Astrocyte (in vitro differentiated cells and primary cell): ENCODE data around the gene PALB2. TPM values are rescaled to one million over a fixed set of nuclear protein-coding genes. Genes with fewer than 3 reads are reported as not detected.

Experiments
- DNase-seq: peaks from one replicate; pipeline ENCODE4 v3.0.0-alpha.2; 2010; ENCODE audit warnings: low read depth
- FAIRE-seq: peaks from 2 replicates; lab custom pipeline; 2011; peaks lifted over from hg19 to GRCh38; lab: Jason Lieb, UNC
- H2AFZ ChIP-seq: 2 replicates; pipeline ENCODE4 v1.6.0; 2012; ENCODE audit warnings: low read depth, low read length, inconsistent platforms
- H3K27ac ChIP-seq: 2 replicates; pipeline ENCODE4 v1.5.1; 2011; ENCODE audit warnings: low read depth, low read length, inconsistent platforms
- H3K27me3 ChIP-seq: 2 replicates; pipeline ENCODE4 v1.6.0; 2011; ENCODE audit warnings: low read length, inconsistent platforms; ENCODE audit not compliant: insufficient read depth
- H3K36me3 ChIP-seq: 2 replicates; pipeline ENCODE4 v1.5.1; 2011; ENCODE audit warnings: low read length, inconsistent platforms; ENCODE audit not compliant: insufficient read depth
- H3K4me1 ChIP-seq: 2 replicates; pipeline ENCODE4 v1.5.1; 2011; ENCODE audit warnings: low read length, inconsistent platforms; ENCODE audit not compliant: insufficient read depth
- H3K4me2 ChIP-seq: 2 replicates; pipeline ENCODE4 v1.6.0; 2012; ENCODE audit warnings: low read length, inconsistent platforms
- H3K4me3 ChIP-seq: 2 replicates; pipeline ENCODE4 v1.5.1; 2011; ENCODE audit warnings: low read depth, mild to moderate bottlenecking, low read length, inconsistent platforms; ENCODE audit not compliant: insufficient read depth
- H3K79me2 ChIP-seq: 2 replicates; pipeline ENCODE4 v1.6.0; 2012; ENCODE audit warnings: mild to moderate bottlenecking, low read length, inconsistent platforms; ENCODE audit not compliant: insufficient read depth
- H3K9ac ChIP-seq: 2 replicates; pipeline ENCODE4 v1.6.0; 2012; ENCODE audit warnings: mild to moderate bottlenecking, low read length, inconsistent platforms
- H3K9me3 ChIP-seq: 2 replicates; pipeline ENCODE4 v1.5.1; 2012; ENCODE audit warnings: low read depth, mild to moderate bottlenecking, low read length, inconsistent platforms; ENCODE audit not compliant: insufficient read depth
- H4K20me1 ChIP-seq: 2 replicates; pipeline ENCODE4 v1.6.0; 2012; ENCODE audit warnings: low read length, inconsistent platforms; ENCODE audit not compliant: insufficient read depth
- H3K27ac Mint-ChIP-seq: one replicate; pipeline ENCODE4 v1.8.0; 2021; ENCODE audit warnings: mild to moderate bottlenecking, mixed read lengths; ENCODE audit not compliant: unreplicated experiment
- H3K27me3 Mint-ChIP-seq: one replicate; pipeline ENCODE4 v1.8.0; 2021; ENCODE audit warnings: low read depth, mixed read lengths; ENCODE audit not compliant: unreplicated experiment
- H3K36me3 Mint-ChIP-seq: one replicate; pipeline ENCODE4 v1.8.0; 2021; ENCODE audit warnings: low read depth, mixed read lengths; ENCODE audit not compliant: unreplicated experiment
- H3K4me1 Mint-ChIP-seq: one replicate; pipeline ENCODE4 v1.8.0; 2021; ENCODE audit warnings: low read depth, mixed read lengths; ENCODE audit not compliant: unreplicated experiment
- H3K4me3 Mint-ChIP-seq: one replicate; pipeline ENCODE4 v1.8.0; 2021; ENCODE audit warnings: mild to moderate bottlenecking, moderate library complexity, mixed read lengths; ENCODE audit not compliant: unreplicated experiment
- H3K9me3 Mint-ChIP-seq: one replicate; pipeline ENCODE4 v1.8.0; 2021; ENCODE audit warnings: mild to moderate bottlenecking, mixed read lengths; ENCODE audit not compliant: unreplicated experiment
- EZH2 ChIP-seq: IDR thresholded peaks from 2 replicates; pipeline ENCODE4 v1.6.1; 2012; ENCODE audit warnings: mild to moderate bottlenecking, low read length, inconsistent platforms; ENCODE audit not compliant: insufficient read depth
- total RNA-seq: library from RNA; stranded (reverse); gene quantifications from 2 replicates; pipeline ENCODE4 v1.2.1, GENCODE V29; 2021
- TF ChIP-seq, protein P1 (sequence below): IDR thresholded peaks from 2 replicates; pipeline ENCODE4 v1.5.1; 2011; ENCODE audit warnings: low read depth, mild to moderate bottlenecking, inconsistent platforms, low read length, moderate library complexity; ENCODE audit not compliant: insufficient read depth

PALB2 gene
- total RNA-seq, 1 donor from 2014 or later, result 12.8 TPM

DNA sequence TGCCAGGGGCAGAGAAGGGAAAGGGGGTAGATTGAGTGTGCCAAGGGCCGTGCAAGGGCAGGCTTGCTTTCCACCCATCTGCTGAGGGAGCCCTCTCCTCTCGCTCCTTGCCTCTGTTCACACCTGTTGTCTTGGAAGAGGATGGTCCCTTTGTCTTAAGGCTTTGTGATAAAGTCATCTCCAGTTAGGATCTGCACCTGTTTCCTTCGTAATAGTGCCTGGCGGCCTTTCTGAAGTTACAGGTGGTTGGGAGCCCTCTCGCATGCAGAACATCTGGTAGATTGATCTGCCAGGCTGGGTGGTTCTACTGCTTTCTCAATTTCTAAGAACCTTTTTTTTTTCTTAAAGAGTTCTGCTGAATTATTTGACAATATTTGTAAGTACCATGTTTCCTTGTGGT lies 67.3 kb downstream of the PALB2 start:
- Mint-ChIP-seq H3K27ac (no peak overlapping the region), H3K27me3 (no peaks in the 10 kb centered on the region), H3K36me3 (peaks cover 13% of the 10 kb centered on the region), H3K4me1 (no peaks in the 10 kb centered on the region), H3K4me3 (no peak overlapping the region), H3K9me3 (no peaks in the 10 kb centered on the region)
- no peak overlapping the region for H3K9ac ChIP-seq
- peaks cover 33% of the 10 kb centered on the region for H3K36me3 ChIP-seq
- no peak overlapping the region for H3K4me3 ChIP-seq
- H4K20me1 ChIP-seq, result peaks cover 52% of the 10 kb centered on the region
- FAIRE-seq (no peak), DNase-seq (no peak)
- H3K4me2 ChIP-seq, result no peak overlapping the region
- no peaks in the 10 kb centered on the region for H3K9me3 ChIP-seq
- no peaks in the 10 kb centered on the region for H3K27me3 ChIP-seq
- H3K4me1 ChIP-seq, result no peaks in the 10 kb centered on the region
- H3K79me2 ChIP-seq, result peaks cover 1% of the 10 kb centered on the region
- H3K27ac ChIP-seq, result no peak overlapping the region
- no peak for TF ChIP-seq EZH2
- TF ChIP-seq, protein P1, sequence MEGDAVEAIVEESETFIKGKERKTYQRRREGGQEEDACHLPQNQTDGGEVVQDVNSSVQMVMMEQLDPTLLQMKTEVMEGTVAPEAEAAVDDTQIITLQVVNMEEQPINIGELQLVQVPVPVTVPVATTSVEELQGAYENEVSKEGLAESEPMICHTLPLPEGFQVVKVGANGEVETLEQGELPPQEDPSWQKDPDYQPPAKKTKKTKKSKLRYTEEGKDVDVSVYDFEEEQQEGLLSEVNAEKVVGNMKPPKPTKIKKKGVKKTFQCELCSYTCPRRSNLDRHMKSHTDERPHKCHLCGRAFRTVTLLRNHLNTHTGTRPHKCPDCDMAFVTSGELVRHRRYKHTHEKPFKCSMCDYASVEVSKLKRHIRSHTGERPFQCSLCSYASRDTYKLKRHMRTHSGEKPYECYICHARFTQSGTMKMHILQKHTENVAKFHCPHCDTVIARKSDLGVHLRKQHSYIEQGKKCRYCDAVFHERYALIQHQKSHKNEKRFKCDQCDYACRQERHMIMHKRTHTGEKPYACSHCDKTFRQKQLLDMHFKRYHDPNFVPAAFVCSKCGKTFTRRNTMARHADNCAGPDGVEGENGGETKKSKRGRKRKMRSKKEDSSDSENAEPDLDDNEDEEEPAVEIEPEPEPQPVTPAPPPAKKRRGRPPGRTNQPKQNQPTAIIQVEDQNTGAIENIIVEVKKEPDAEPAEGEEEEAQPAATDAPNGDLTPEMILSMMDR, result no peak
- H2AFZ ChIP-seq, result no peak overlapping the region

GRCh38 chr16:23572394-23572793 lies 68.7 kb downstream of the PALB2 start:
- Mint-ChIP-seq H3K27me3 (no peaks in the 10 kb centered on the region), H3K27ac (peak overlapping the region; percentile 28), H3K4me3 (no peak overlapping the region), H3K4me1 (no peaks in the 10 kb centered on the region), H3K36me3 (peaks cover 14% of the 10 kb centered on the region), H3K9me3 (no peaks in the 10 kb centered on the region)
- DNase-seq (no peak), FAIRE-seq (no peak)
- Histone ChIP-seq H3K36me3 (peaks cover 35% of the 10 kb centered on the region), H3K27me3 (no peaks in the 10 kb centered on the region), H3K79me2 (peaks cover 4% of the 10 kb centered on the region), H3K4me2 (no peak overlapping the region), H2AFZ (no peak overlapping the region), H3K4me3 (no peak overlapping the region), H3K4me1 (no peaks in the 10 kb centered on the region), H3K9ac (no peak overlapping the region), H4K20me1 (peaks cover 61% of the 10 kb centered on the region), H3K9me3 (no peaks in the 10 kb centered on the region), H3K27ac (no peak overlapping the region)
- TF ChIP-seq, protein P1, result no peak
- TF ChIP-seq EZH2, result no peak

- FAIRE-seq, result no peak
- Mint-ChIP-seq H3K36me3 (peaks cover 16% of the 10 kb centered on the region), H3K4me3 (no peak overlapping the region), H3K4me1 (no peaks in the 10 kb centered on the region), H3K27ac (no peak overlapping the region), H3K27me3 (no peaks in the 10 kb centered on the region), H3K9me3 (no peaks in the 10 kb centered on the region)
- Histone ChIP-seq H3K27ac (no peak overlapping the region), H2AFZ (no peak overlapping the region), H3K4me3 (no peak overlapping the region), H3K4me1 (no peaks in the 10 kb centered on the region), H3K79me2 (peaks cover 4% of the 10 kb centered on the region), H3K9me3 (no peaks in the 10 kb centered on the region), H3K36me3 (peaks cover 40% of the 10 kb centered on the region), H3K9ac (no peak overlapping the region), H3K4me2 (no peak overlapping the region), H4K20me1 (peaks cover 61% of the 10 kb centered on the region), H3K27me3 (no peaks in the 10 kb centered on the region)
- DNase-seq, result no peak
- TF ChIP-seq, protein P1, result no peak
- TF ChIP-seq EZH2, result no peak
These were observed 69.2 kb downstream of the PALB2 start for GRCh38 chr16:23571895-23572294.
